ENCODE data around the gene FHDC1. TPM values are rescaled to one million over a fixed set of nuclear protein-coding genes. Genes with fewer than 3 reads are reported as not detected.
"Not testable (repeated sequence)": the region's sequence is repeated elsewhere in the genome, so short reads cannot be mapped to it uniquely, and the experiment has no call there.

FHDC1 gene
- polyA plus RNA-seq, 3 donors: 0.21 TPM; not detected in 2

- no peak overlapping the region for H3K27ac Mint-ChIP-seq
- WGBS (ENCODE audit: insufficient coverage): no CpG with 5 or more reads among the region's 1 CpG
- Histone ChIP-seq H3K9me3 (replicated peaks in 1 of 2; ENCODE audit: control insufficient read depth in 1 of 2, insufficient read depth in 1 of 2, low read length in 2 of 2) (no peaks in the 10 kb centered on the region), H3K27me3 (ENCODE audit: control insufficient read depth in 2 of 2, insufficient read depth in 2 of 2, low read length in 2 of 2) (no peaks in the 10 kb centered on the region), H3K79me2 (ENCODE audit: insufficient read depth, low read length) (no peaks in the 10 kb centered on the region), H3K4me3 (replicated peaks in 1 of 3; ENCODE audit: low read depth in 2 of 3, low read length in 3 of 3) (no peak overlapping the region), H3K36me3 (replicated peaks in 1 of 2; ENCODE audit: control insufficient read depth in 1 of 2, insufficient read depth in 2 of 2, low read length in 2 of 2) (peaks cover 14 to 38% of the 10 kb centered on the region in 2 donors), H4K20me1 (ENCODE audit: insufficient read depth, low read length) (no peaks in the 10 kb centered on the region), H2AFZ (ENCODE audit: insufficient read depth, low read depth, low read length, poor library complexity, severe bottlenecking) (no peak overlapping the region), H3K4me1 (ENCODE audit: control insufficient read depth in 1 of 2, insufficient read depth in 2 of 2, low read length in 2 of 2) (peaks cover 8 to 16% of the 10 kb centered on the region in 2 donors), H3K9ac (ENCODE audit: insufficient read depth, low read length, poor library complexity, severe bottlenecking) (no peak overlapping the region), H3K27ac (ENCODE audit: low read depth in 1 of 2, low read length in 2 of 2) (no peak overlapping the region), H3K4me2 (replicated peaks; ENCODE audit: extremely low read depth, low read length, poor library complexity, severe bottlenecking) (no peak overlapping the region)
- no peak for TF ChIP-seq CTCF (IDR thresholded peaks at IDR 0.05)
- no peak overlapping the region for H3K4me3 Mint-ChIP-seq
- H3K27me3 Mint-ChIP-seq (ENCODE audit: low read depth in 3 of 3): peaks cover 0 to 3% (median 2%) of the 10 kb centered on the region in 3 donors
- DNase-seq: no peak
- H3K4me1 Mint-ChIP-seq: peaks cover 35% of the 10 kb centered on the region
- H3K36me3 Mint-ChIP-seq: peaks cover 42 to 45% of the 10 kb centered on the region in 2 donors
- intact Hi-C loops (cut with micrococcal nuclease): no loop called here
- H3K9me3 Mint-ChIP-seq: peaks cover 0 to 2% (median under 1%) of the 10 kb centered on the region in 7 donors
These were observed 39.3 kb upstream of the FHDC1 start for GRCh38 chr4:152896811-152897210.

GRCh38 chr4:152898133-152898532 lies 38.0 kb upstream of the FHDC1 start:
- peaks cover 8 to 16% of the 10 kb centered on the region in 2 donors for H3K4me1 ChIP-seq (ENCODE audit: control insufficient read depth in 1 of 2, insufficient read depth in 2 of 2, low read length in 2 of 2)
- H3K27ac ChIP-seq (ENCODE audit: low read depth in 1 of 2, low read length in 2 of 2); H3K9ac ChIP-seq (ENCODE audit: insufficient read depth, low read length, poor library complexity, severe bottlenecking); H3K4me3 ChIP-seq (replicated peaks in 1 of 3; ENCODE audit: low read depth in 2 of 3, low read length in 3 of 3); H3K27me3 Mint-ChIP-seq (ENCODE audit: low read depth in 3 of 3); H3K79me2 ChIP-seq (ENCODE audit: insufficient read depth, low read length); H2AFZ ChIP-seq (ENCODE audit: insufficient read depth, low read depth, low read length, poor library complexity, severe bottlenecking); DNase-seq; H3K9me3 ChIP-seq (replicated peaks in 1 of 2; ENCODE audit: control insufficient read depth in 1 of 2, insufficient read depth in 1 of 2, low read length in 2 of 2); intact Hi-C loops (cut with micrococcal nuclease); H3K4me3 Mint-ChIP-seq; H3K9me3 Mint-ChIP-seq; H4K20me1 ChIP-seq (ENCODE audit: insufficient read depth, low read length); H3K27me3 ChIP-seq (ENCODE audit: control insufficient read depth in 2 of 2, insufficient read depth in 2 of 2, low read length in 2 of 2); H3K4me2 ChIP-seq (replicated peaks; ENCODE audit: extremely low read depth, low read length, poor library complexity, severe bottlenecking): not testable (repeated sequence)
- Mint-ChIP-seq H3K27ac (peak overlapping the region in 1 of 7 donors; percentile 50), H3K36me3 (peaks cover 36 to 39% of the 10 kb centered on the region in 2 donors), H3K4me1 (peaks cover 30% of the 10 kb centered on the region)
- 5% methylated on average over 3 of the region's 6 CpGs for WGBS (ENCODE audit: insufficient coverage)
- peaks cover 3 to 30% of the 10 kb centered on the region in 2 donors for H3K36me3 ChIP-seq (replicated peaks in 1 of 2; ENCODE audit: control insufficient read depth in 1 of 2, insufficient read depth in 2 of 2, low read length in 2 of 2)
